Stimulated activated CD8-positive, alpha-beta memory T cell treated with anti-CD3 and anti-CD28 coated beads, Interleukin-12 subunit alpha, Interleukin-12 subunit beta, amount 100 ng/mL, for 4 hours (primary cell): Measurements from ENCODE around the gene KCNK6.

ENCODE experiments used
- DNase-seq: peaks from one replicate; pipeline ENCODE4 v3.0.0-alpha.2; 2020; ENCODE audit warnings: low read depth

KCNK6 gene

GRCh38 chr19:38298821-38299680, 20.6 kb upstream of the KCNK6 start:
- no peak for DNase-seq

- no peak for DNase-seq
Observed at GRCh38 chr19:38303517-38304351, 15.9 kb upstream of the KCNK6 start, which contains the start of gene C19orf33. Gene C19orf33 (plus strand): TSS chr19:38304251. CDS start chr19:38304262, 11 bp downstream.

- no peak for DNase-seq
Observed at GRCh38 chr19:38304352-38304865, 15.2 kb upstream of the KCNK6 start.

- DNase-seq, result no peak
Observed at GRCh38 chr19:38304866-38305429, 14.7 kb upstream of the KCNK6 start.

- DNase-seq, result no peak
Observed at GRCh38 chr19:38306236-38306635, 13.4 kb upstream of the KCNK6 start.

- DNase-seq, result no peak
Observed at GRCh38 chr19:38307076-38307475, 12.6 kb upstream of the KCNK6 start.

- no peak for DNase-seq
Observed at GRCh38 chr19:38307597-38307996, 12.0 kb upstream of the KCNK6 start.

GRCh38 chr19:38308006-38308766, 11.5 kb upstream of the KCNK6 start:
- DNase-seq, result no peak

GRCh38 chr19:38308926-38309614, 10.6 kb upstream of the KCNK6 start:
- DNase-seq, result no peak

GRCh38 chr19:38309615-38310278, 9.9 kb upstream of the KCNK6 start:
- no peak for DNase-seq

GRCh38 chr19:38310279-38310670, 9.4 kb upstream of the KCNK6 start:
- no peak for DNase-seq

- no peak for DNase-seq
Observed at GRCh38 chr19:38310986-38311385, 8.7 kb upstream of the KCNK6 start.

GRCh38 chr19:38315657-38316476, 3.8 kb upstream of the KCNK6 start, which contains the start of gene YIF1B:
Gene YIF1B (minus strand): TSS chr19:38315947. CDS start chr19:38315917, 30 bp downstream.
- peak; percentile 90 for DNase-seq

- DNase-seq, result no peak
Observed at GRCh38 chr19:38316477-38317067, 3.1 kb upstream of the KCNK6 start.

GRCh38 chr19:38317104-38317612, 2.5 kb upstream of the KCNK6 start:
- no peak for DNase-seq

GRCh38 chr19:38318660-38319059, 985 bp upstream of the KCNK6 start:
- no peak for DNase-seq

- DNase-seq, result no peak
Observed at GRCh38 chr19:38320969-38321339, 1.3 kb downstream of the KCNK6 start.

- no peak for DNase-seq
Observed at GRCh38 chr19:38321646-38322196, 2.1 kb downstream of the KCNK6 start.

- no peak for DNase-seq
Observed at GRCh38 chr19:38323291-38323690, 3.6 kb downstream of the KCNK6 start.
